HG02870 (cell line): ENCODE results near the gene PDE9A.

Source experiments
- ATAC-seq: cut with Tn5 transposase; IDR thresholded peaks from one replicate; pipeline ENCODE4 v1.9.1; 2021; ENCODE audit warnings: mild to moderate bottlenecking, moderate library complexity; ENCODE audit not compliant: unreplicated experiment

Gene PDE9A

DNA sequence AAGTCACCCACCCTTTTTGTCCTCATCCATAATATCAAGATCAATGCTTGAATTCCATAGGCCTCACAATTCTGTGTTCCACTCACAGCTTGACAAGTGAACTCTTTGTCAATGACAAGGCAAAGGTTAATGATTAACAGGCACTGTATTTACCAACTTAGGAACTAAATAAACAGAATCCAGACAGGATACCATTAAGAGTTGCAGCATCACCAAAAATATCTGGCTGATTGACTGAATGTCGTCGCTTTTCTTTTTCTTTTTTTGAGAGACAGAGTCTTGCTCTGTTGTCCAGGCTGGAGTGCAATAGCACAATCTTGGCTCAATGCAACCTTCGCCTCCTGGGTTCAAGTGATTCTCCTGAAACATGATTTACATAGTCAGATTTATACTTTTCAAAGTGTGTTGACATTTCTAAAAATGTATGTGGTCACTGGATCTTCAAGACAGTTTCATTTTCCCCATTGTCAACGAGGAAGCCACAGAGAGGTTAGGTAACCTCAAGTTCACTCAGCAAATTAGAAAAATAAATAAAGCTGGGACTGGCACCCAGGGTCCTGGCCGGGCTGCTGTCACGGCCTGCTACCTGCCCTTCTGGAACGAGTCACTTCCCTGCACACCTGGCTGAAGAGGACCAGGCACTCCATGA is 81.0 kb downstream of the PDE9A start:
- no peak for ATAC-seq

DNA sequence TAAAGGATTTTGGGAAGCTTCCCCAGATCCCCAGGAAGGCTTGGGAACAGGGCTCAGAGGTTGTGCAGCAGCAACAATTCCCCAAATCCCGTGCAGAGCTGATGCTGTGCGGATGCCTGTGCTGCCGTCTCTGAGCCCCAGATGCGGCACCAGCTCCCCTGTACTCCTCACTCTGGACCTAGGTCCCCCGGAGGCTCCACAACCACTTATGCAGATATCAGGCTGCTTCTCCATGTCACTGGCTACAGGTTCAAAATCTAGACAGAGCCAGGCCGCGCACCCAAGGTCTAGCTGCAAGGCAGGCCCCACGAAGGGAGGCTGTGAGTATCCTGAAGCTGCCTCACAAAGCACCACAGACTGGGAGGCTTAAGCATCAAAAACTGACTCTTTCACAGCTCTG is 81.6 kb downstream of the PDE9A start:
- no peak for ATAC-seq

DNA sequence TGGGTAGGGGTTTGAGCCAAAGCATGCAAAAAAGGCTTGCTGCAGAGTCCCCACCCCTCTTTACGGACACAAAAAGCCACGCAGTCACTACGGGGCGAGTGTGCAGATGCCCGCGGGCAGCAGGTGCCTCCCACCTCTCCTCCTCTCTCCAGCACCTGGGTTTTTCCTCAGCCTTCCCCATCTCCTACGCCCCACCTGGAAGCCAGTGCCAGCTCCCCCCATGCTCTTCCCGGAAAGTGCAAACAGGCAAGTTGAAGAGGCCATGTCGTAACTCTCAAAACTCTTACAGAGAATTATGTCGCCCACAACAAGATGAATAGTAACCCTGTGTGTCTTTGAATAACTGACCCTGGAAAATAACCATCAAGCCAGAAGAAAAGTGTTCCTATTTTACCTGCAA is 82.5 kb downstream of the PDE9A start:
- no peak for ATAC-seq

DNA sequence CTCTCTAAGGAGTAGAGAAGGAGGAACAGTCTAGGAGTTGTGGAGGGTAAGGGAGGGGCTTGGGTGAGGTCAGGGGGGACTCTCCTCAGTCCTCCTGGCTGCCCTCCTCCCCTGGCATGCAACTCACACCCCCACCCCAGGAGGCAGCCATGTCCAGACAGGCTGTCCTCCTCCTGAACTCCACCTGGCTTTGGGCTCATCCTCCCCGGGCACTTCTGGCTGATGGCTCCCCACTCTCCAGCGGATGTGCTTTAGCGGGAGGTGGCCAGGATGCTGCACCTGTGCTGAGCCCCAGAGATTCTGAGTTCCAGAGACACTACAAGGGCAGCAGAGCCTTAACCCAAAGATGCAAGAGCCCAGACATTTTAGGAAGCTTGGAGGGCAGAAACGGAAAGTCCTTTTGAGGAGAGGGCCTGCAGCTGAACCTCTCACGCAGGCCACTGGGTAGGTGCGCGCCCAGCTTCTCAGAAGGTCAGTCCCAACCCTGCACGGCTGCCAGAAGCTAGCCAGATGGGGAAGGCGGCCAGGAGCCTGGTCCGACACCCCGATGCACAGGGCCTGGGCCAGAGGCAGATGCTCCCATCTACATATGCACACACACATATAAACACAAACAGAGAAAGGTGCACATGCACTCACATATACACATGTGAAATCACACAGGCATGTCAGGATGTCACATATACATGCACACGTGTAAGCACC is 83.4 kb downstream of the PDE9A start:
- ATAC-seq = no peak

DNA sequence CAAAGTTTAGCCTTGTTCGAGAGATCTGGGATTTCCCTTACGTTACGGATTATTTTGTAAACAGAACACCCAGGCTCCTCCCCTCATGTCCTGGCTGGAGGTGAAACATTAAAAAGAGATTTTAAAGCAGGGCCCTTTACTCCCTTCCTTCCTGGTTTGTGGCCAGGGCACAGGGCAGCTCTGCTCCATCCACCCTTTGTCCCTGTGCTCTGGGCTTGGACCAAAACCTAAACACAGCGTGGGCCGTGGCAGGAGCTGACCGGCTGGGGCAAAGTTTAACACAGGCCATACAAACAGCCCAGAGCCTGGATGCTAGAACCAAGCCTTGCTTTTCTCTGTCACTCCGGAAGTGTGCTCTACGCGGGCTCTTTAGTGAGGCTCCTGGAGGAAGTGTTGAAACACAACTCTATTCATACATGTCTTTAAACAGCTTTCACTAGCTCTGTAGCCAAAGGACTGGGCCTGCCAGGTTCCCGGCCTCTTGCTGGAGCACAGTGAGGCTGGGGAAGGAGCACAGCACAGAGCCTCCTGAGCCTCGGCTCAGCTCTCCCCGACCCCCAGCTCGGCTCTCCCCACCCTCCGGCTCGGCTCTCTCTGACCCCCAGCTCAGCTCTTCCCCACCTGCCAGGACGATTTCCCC is 84.7 kb downstream of the PDE9A start:
- ATAC-seq = no peak

DNA sequence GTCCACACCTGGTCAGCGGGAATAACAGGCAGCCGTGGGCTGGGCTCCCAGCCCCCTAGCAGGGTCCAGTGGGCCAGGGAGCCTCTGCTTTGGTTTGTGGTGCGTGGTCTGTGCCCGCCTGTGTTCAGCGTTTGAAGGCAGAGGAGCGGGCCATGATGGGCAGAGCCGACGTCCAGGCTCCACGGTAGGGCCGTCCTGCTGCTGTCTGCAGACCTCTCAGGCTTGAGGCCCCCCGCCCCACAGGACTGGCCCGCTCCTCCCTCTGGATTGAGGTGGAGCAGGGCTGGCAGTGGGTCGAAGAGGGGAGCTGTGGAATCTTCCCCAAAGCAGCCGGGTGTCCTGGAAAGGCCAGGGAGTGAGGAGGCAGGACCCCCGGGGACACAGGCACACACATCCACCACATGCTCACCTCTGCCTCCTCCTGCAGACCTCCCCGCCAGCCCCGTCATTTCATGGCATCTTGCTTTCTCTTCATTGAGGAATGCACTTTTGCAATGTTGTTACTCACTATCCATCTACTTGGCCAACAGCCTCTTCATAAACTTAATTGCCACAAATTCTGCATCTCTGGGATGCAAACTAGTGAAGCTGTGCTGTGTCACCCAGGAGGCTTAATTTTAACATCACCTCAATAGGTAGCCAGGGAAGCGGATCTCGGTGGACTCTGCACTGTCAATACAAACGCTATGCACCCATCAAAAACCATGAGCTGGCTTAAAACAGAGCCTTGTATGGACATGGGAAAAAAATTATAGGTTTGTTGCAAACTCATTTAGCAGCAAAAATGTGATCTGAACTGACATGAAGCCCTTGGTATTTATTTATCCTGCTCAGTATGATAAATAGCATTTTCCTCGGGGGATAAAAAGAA is 85.9 kb downstream of the PDE9A start:
- no peak for ATAC-seq

DNA sequence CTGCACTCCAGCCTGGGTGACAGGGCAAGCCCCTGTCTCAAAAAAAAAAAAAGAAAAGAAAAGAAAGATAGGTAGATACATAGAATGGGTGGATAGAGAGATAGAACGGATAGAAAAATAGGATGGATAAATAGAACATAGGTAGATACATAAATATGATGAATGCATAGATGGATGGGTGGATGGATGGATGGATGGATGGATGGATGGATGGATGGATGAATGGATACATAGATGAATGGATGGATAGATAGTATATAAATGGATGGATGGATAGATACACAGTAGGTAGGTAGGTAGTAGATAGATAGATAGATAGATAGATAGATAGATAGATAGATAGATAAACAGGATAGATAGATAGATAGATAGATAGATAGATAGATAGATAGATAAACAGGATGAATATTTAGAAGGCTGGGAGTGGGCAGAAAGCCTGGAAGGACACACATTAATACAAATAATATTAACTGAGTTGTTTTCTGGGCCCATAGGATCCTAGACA is 87.0 kb downstream of the PDE9A start:
- ATAC-seq = no peak

DNA sequence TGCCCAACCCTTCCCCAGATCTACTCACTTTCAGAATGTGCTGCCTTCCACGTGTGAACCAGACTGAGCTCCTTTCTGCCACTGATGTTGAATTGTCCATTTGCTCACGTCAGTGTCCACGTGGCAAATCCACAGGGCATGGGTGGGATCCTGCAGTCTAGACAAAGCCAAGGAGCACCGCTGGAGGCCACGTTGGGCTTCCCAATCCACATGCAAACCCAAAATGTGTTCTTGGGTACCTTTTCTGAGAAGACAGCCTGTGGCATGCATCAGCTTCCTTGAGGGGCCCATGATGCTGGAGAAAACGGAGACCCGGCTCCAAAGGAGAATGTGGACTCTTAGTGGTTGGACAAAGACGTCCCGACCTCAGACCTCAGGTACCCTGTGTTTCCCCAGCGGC is 87.6 kb downstream of the PDE9A start:
- no peak for ATAC-seq

DNA sequence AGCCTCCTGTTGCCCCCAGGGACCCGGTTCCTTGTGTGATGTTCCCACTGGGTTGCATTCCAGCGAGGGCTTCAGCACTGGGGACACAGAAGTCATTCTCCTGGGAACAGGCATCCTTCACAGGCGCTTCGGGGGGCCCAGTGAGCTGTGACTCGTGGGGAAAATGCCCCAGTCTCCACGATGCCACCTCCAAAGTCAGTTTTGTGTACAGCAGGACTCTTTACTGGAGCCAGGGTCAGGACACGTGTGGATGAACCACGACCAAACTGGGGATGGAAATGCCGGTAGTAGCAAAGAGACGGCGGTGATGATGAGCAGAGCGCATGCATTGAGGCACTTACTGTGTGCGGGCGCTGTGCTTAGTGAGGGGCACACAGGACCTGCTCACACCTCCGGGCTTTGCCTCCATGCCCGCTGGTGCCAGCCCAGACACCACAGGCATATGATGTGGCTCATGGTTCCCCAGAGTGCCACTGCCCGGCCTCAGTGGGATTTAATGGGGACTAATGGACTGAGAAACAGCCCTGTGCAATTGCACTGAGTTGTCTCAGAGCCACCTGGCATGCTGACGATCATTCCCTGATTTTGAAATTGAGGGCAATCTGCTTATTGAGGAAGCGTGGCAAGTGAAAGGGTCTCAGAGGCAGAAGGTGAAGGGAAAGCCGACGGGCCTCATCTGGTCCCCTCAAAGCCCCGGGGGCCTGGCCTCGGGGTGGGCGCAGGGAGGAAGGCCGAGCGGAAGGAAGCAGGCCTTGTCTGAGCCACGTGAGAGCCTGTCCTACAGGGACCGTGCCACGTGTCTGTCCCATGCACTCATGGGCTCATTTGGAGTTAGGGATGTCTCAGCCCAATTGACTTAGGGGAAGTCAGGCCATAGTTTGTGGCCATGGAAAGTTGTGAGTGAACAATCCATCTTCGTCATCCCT is 91.4 kb downstream of the PDE9A start:
- no peak for ATAC-seq

DNA sequence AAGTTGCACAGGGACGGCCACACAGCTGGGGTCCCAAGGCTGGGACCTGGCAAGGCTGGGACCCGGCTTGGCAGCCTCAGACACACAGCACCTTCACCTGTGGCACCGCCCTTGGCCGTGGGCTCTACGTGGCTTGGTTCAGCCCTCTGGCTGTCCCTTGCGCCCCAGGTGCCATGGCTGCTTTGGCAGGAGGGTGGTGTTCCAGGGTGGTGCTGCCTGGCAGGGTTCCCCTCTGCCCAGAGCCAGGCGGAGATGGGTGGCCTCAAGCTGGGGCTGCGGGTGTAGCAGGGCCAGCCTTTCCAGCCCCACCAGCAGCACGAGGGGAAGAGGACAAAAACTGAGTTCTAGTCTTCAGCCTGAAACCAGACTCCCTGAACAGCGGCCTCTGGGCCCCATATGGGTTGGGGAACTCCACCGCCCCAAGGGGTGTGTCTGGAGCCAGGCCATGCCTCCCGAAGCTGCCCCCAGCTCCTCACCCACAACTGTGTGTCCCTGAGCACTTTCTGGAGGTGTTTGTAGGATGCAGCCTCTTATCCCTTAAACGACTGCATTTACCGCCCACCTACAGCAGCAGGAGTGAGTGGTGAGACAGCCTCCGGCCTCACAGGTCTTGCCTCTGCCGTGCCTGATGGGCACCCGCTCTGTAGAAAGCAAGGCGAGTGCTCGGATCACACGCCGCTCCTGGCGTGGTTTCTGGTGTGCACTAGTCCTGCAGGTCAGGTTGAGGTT is 92.3 kb downstream of the PDE9A start:
- no peak for ATAC-seq

DNA sequence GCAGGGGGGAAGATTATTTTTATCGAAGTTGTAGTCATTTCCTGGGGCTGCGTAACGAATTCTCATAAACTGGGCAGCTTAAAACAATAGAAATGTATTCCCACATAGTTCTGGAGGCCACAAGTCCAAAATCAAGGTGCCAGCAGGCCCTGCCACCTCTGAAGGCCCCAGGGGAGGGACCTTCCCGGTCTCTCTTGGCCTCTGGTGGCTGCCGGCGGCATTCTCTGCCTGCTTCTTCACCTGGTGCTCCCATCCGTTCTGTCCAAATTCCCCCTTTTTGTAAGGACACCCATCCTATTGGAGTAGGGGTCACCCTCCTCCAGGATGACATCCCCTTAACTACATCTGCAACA is 92.8 kb downstream of the PDE9A start:
- no peak for ATAC-seq

DNA sequence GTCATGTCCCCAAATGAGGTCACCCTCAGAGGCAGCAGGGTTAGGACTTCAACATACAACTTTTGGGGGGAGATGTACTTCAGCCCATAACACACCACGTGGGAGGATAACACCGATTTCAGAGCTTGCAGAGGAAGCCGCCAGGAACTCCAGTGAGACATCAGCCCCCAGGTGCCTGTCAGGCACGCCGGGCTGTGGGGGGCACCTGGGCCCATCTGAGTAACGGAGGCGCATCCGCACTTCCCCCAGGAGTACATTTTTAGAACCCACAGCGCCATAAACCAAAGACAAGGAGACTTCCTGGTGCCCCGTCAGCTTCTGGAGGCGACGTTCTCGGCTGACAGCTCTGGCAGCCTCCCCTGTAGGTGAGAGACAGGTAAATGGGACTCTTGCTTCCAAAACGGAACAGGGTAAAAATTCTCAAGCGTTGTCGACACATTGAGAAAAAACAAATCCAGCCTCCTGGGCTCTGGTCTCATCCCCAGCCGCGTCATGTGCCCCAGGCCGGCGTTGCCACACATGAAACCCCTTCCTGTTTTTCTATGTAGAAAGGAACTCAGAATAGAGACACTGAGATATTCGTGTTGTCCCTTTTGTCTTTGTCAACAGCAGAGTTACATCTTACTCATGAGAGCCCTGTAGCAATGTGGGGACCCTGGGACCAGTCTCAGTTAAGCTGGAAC is 93.3 kb downstream of the PDE9A start:
- ATAC-seq = no peak

DNA sequence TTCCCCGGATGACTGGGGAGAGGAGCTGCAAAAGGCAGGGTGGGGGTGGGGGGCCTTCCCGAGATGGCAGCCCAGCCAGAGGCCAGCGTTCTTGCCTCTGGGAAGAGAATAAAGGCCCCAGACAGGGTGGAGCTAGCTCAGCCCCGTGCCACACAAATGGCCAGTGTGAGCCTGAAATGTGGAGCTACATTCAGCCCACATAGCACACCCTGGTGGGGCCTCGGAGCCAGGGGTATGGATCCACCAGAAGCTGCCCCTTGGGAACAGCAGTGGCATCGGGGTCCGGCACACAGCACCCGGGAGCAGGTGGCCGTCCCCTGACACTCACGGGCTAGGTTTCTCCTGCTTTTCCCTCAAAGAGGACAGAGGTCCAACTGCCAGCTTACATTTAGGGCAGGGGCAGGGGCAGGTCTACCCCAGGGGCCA is 93.9 kb downstream of the PDE9A start:
- ATAC-seq = no peak

DNA sequence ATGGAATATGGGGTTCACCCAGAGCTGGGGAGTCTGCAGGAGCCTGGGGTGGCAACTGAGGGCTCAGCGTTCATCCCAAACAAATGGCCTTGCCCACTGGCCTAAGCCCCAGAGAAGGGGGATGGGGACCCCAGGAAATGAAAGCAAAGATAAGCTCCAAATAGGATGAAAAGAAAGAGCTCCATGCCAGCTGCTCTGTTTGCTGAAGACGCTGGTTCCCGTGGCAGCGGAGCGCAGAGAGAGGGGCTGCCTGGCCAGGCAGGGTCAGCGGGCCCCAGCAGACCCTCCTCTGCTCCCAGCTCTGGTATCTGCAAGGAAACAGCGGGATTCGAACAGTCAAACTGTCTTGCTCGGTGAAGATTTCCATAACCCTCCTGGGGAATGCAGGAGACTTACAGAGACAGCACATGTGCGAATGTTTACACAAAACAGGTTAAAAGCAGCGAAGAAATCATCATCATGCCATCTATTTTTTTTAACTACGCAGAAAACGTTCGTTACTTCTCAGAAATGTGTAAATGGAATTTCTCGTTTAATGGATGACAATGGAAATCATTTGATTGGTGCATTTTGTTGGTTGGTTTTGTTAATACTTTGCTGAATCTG is 94.4 kb downstream of the PDE9A start:
- ATAC-seq = no peak

DNA sequence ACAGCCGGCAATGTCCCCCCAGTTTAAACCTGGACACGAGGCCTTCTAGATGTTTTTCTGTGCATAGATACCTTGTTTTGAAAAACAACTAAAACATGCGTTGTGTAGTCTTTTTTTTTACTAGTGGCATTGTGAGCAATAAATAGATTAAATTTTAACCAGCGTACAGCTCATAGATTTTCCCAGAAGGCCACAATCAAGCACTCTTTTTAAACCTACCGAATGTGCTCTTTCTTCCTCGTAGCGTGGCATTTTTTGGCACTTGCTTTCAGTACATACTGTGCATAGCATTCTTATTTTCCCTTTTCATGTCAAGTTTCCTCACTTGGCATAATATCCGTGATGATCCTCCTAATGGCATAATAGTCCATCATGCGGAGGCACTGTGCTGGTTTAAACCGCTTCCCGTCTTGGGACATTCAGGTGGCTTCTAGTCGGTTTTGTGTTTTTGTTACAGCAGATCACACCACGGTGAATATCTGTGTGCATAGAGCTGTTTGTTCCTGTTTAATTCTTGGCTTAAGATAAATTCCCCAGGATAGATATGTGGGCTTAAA is 95.3 kb downstream of the PDE9A start:
- ATAC-seq = no peak

DNA sequence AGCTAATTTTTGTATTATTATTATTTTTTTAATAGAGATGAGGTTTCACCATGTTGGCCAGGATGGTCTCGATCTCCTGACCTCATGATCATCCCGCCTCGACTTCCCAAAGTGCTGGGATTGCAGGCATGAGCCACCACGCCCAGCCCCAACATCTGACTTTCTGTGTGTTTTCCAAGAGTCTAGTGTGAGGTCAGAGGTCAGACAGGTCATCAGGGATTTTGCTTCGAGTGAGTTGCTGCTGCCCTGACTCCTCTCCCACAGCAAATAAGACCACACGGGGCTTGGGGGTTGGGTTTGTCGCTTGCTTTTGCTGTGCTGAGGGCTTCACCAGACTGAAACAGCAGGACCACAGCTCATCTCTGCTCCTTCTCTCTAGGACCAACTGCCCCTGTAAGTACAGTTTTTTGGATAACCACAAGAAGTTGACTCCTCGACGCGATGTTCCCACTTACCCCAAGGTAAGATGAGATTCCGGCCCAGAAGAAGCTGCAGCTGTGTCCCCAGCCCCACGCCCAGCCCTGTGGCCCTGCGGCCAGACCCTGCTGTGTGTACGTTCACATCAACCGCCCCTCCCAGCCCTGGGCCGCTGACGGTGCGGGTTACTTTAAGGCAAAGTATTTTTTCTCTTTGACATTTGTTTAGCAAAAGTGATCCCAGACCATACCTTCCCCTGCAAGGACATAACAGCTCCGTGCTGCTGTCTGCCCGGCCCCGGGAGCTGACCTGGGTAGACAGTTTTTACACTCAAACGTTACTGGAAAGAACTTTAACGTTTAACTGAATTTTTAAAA is 97.5 kb downstream of the PDE9A start:
- ATAC-seq = no peak

DNA sequence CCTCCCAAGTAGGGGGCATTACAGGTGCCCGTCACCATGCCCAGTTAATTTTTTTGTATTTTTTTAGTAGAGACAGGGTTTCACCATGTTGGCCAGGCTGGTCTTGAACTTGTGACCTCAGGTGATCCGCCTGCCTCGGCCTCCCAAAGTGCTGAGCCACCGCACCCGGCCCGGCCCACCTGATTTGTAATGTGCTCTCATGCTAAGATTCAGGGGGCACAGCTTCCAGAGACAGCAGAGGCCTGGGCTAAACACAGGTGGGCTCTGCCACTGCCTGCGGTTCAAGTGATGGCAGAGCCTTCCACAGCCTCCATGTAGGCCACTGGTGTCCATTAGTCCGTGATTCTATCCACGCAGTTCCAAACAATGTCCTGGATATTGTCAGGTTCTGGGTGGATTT is 98.4 kb downstream of the PDE9A start:
- ATAC-seq = no peak
